DND-41 (cell line): ENCODE results near the gene PTDSS2.

Experiments
- EZH2 ChIP-seq: IDR thresholded peaks from 3 replicates; pipeline ENCODE4 v1.6.1; 2012; ENCODE audit warnings: borderline replicate concordance, low read depth, mild to moderate bottlenecking, moderate library complexity, low read length, inconsistent platforms; ENCODE audit not compliant: severe bottlenecking
- TF ChIP-seq, protein P1 (sequence below): IDR thresholded peaks from 2 replicates; pipeline ENCODE4 v1.5.1; 2012; ENCODE audit warnings: borderline replicate concordance, low read length, moderate library complexity, mild to moderate bottlenecking; ENCODE audit not compliant: poor library complexity, severe bottlenecking; ENCODE audit errors: extremely low read depth

DNA sequence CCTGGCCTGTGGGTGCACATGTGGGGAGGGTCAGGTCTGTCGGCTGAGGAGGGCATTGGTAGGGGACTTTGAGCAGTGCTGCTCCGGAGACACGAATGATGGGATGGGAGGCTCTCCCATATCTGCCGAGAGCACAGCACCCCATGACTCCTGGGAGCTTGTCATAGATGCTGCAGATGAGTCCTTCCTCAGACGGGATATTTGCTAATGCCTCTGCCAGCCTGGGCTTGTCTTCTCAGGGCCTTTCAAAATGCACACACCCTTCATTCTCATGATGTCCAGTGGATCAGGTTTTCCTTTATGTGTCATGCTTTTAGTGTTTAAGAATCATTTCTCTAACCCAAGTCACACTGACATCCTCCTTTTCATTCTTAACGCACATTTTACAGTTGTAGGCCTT lies 65.1 kb downstream of the PTDSS2 start:
- TF ChIP-seq, protein P1, sequence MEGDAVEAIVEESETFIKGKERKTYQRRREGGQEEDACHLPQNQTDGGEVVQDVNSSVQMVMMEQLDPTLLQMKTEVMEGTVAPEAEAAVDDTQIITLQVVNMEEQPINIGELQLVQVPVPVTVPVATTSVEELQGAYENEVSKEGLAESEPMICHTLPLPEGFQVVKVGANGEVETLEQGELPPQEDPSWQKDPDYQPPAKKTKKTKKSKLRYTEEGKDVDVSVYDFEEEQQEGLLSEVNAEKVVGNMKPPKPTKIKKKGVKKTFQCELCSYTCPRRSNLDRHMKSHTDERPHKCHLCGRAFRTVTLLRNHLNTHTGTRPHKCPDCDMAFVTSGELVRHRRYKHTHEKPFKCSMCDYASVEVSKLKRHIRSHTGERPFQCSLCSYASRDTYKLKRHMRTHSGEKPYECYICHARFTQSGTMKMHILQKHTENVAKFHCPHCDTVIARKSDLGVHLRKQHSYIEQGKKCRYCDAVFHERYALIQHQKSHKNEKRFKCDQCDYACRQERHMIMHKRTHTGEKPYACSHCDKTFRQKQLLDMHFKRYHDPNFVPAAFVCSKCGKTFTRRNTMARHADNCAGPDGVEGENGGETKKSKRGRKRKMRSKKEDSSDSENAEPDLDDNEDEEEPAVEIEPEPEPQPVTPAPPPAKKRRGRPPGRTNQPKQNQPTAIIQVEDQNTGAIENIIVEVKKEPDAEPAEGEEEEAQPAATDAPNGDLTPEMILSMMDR, result no peak
- no peak for TF ChIP-seq EZH2
